ENCODE data around the gene LDB2.
"Not testable (repeated sequence)": the region's sequence is repeated elsewhere in the genome, so short reads cannot be mapped to it uniquely, and the experiment has no call there.

The LDB2 gene

DNA sequence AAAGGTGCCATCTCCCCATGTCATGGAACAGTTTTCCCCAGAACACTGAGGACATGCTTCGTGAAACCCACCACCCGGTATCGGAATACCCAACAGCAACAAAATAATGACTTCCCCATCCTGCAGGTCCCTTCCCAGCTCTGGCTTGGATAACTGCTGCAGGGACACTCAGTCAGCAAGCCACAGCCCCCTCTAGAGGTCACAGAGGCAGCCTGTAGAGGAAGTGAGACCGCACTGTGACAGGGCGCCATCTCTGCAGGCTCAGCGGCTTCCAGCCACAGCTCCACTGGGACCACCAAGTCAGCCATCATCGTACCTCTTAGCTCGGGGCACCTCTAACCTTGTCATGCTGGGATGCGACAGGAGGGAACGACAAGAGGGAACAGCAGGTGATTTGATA lies 315.9 kb downstream of the LDB2 start:
- no peak for DNase-seq

DNA sequence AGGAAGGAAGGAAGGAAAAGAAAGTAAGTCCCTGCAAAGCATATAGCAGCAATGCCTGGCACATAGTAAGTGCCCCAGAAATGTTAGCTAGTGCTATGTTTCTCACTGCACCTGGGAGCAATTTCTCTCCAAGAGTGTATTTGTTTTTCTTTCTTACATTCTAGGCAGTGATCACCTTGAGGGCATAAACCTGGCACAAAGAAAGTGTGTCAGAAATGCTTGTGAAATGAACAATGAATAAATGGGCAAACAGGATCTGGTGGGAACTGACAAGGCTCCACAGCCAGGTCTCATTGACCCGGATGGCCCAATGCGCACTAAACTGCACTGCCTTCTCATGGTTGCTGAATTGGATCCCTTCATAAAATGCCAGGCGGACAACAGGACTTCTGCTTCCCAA lies 316.4 kb downstream of the LDB2 start:
- DNase-seq: no peak

DNA sequence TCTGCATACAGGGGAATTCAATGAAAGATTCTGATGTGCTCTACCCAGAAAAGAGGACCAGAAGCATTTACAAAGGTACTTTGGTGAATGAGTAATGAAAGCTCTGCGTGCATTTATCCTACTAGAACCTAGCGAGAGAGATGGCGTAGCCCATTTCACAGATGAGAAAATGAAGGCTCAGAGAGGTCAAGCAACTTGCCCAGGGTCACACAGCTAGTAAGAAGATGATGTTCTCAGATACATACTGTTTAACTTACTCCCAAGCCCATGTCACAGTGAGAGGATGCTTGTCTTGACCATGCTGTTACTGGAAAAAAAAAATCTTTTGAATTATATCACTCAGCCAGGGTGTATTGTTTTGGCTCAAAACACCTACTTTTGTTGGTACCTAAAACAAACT lies 317.3 kb downstream of the LDB2 start:
- no peak for DNase-seq

DNA sequence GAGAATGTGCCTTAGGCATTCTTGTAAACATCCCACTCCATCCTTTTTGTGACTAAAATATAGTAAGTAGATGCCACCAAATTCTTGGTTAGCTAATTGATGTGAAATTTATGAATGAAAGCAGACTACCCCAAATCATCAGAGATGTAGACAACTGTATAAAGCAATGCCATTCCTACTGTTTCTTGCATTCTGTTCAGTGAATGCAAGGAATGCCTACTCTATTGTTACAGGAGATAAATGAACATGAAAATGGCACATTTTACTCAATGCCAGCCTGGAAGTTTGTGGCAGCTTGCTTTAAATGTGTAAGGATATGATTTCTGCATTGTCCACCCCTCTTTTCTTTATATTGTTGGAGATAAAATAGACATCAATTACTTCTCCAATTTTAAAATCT lies 317.9 kb downstream of the LDB2 start:
- no peak for DNase-seq

DNA sequence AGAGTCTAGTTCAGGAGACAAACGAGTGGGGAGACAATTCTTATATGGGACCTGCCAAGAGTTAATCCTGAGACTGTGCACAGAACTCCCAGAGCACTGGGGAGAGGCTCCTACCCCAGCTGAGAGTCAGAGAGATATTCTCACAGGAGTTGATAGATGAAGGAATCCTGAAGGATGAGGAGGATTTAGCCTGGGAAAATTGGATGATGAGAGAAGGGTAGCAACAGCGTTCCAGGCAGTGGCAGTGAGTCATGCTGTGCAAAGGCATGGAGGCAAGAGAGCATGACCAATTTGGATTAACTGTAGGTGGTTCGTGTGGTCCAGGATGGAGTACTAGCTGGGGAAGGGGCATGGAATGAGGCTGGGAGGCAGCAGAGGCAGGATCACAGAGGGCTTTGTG lies 318.6 kb downstream of the LDB2 start:
- no peak for DNase-seq

DNA sequence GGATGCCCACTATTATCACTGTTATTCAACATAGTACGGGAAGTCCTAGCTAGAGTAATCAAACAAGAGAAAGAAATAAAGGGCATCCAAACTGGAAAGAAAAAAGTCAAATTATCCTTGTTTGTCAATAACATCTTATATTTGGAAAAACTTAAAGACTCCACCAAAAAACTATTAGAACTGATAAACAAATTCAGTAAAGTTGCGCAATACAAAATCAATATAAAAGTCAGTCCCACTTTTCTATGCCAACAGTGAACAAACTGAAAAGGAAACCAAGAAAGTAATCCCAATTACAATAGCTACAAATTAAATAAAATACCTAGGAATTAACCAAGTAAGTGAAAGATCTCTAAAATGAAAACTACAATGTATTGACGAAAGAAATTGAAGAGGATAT lies 321.3 kb downstream of the LDB2 start:
- DNase-seq: no peak

DNA sequence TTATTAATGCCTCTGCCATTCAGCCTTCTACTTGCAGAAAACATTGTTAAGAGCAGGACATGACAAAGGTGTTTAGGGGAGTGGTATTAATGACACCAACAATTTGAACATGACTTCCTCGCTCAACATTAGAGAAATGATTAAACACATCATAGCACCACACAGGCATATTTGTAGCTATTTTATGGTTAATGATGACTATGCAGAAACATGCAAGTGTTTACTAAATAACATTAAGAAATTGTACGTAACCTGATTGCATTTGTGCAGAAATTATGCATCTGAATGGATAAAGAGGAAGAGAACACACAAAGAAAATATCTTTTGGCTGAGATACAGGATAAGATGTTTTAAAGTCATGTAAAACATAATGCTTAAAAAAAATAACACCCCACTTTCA lies 323.5 kb downstream of the LDB2 start:
- no peak for DNase-seq

DNA sequence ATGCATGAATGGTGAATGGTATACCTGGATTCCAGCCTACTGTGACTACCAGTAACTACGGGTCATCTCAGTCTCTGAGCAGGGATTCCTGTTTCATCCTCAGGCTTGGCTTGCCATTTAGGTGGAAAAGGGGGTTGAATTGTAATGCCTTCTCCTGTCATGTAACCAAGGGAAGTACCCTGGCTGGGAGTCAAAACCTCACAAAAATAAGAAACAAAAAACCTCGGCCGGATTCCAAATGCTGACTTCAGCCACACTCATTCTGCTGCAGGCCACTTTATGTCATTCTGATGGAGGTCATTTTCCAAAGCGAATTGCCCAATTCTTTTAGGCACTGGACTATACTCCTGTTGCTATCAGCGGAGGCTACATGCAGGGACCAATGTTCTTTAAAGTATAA lies 324.7 kb downstream of the LDB2 start:
- no peak for DNase-seq

DNA sequence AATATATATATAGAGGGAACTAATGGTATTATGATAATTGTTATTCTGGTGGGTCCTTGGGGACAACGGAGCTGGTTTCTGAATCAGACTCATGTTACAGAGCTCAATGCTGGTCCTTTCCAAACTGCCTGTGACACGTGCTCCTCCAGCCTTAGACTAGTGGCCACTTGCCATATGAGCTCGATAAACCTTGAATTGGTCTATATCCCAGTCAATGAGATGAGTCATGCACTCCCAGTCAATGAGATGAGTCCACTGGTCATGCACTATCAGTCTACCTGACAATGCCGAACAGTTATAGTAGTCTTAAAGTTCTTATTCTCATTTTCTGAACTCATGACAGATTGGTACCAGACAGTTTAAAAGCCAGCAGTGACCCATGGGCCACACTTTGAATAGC lies 325.2 kb downstream of the LDB2 start:
- no peak for DNase-seq

DNA sequence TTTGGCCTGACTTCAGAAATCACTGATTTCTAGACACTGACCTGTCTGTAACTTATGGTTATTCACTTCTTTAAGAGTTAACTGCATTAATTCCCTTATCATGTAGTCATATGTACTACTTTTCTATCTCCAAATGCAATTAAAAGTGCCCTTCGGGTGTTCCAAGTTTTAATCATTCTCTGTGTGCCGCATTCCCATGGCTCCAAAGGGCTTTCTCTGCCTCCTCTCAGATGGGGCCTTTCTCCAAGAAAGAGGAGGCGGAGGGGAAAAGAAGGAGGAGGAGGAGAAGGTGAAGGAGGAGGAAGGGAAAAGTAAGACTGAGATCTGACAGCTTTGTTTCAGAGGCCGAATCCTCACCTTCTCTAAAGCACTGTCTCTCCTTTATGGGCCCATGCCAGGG lies 325.8 kb downstream of the LDB2 start:
- no peak for DNase-seq

DNA sequence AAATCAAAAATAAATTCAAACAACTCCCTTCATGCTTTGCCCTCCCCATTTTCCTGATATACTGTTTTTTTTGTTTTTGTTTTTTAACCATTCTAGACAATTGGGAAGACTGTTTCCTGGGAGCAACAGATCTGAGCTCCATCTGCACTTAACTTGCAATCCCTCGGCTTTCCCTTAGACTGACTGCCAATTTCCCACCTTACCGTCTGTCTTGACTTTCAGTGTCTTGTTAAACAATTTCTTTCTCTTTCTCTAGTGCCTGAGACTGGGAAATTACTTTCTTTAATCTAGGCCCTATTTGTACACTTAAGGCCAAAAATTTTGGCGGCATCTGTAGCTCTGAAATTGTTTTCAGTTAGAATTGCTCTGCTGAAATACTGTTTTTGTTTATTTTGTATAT lies 326.3 kb downstream of the LDB2 start:
- no peak for DNase-seq

DNA sequence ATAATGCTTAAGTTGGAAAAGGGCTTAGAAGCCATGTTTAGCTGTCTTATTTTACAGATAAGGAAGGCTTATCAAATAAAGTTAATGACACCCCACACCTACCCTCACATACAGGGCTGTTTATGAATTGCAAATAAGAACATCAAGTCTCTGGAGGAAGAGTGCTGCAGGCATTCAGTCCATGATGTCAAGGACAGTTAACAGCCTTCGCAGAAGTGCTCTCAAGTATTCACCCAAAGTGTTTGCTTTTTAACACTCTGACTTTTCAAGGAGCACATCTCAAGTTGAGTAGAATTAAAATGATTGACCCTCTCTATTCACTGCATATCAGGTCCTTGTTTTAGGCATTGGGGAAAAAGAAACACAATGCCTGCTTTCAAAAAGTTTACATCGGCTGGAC lies 328.7 kb downstream of the LDB2 start:
- no peak for DNase-seq

DNA sequence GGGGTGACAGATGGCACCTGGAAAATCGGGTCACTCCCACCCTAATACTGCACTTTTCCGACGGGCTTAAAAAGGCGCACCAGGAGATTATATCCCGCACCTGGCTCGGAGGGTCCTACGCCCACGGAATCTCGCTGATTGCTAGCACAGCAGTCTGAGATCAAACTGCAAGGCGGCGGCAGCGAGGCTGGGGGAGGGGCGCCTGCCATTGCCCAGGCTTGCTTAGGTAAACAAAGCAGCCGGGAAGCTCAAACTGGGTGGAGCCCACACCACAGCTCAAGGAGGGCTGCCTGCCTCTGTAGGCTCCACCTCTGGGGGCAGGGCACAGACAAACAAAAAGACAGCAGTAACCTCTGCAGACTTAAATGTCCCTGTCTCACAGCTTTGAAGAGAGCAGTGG lies 341.1 kb downstream of the LDB2 start:
- DNase-seq: not testable (repeated sequence)

DNA sequence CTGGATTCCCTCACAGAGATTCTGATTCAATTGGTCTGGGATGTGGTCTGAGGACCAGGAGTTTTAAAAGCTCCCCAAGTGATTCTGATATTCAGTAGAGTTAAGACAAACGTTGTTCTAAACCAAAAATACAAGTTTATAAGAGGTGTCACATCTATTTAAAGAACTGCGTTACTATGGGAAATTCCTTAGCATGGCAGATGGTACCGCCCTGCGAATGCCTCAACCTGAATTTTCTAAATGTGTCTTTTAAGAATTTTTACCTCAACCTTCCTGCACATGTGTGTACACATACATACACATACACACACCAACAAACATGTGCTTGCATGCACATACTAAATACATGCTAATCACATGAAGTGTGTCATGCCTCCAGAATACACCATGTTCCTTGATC lies 343.3 kb downstream of the LDB2 start:
- DNase-seq: no peak

DNA sequence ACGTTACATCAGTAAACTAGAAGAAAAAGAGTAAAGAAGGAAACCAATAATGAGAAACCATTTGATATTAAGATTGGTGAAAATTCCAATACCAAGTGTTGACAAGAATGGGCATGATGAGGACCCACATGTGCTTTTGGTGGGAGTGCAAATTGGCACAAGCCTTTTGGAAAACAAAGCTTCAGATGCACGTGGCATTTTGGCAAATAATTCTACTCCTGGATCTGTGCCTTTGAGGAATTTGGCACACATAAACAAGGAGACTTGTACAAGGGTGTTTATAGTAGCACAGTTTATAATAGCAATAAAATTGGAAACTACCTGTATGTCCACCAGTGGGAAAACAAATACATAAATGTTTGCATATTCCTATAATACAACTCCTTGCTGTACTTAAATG lies 347.9 kb downstream of the LDB2 start:
- no peak for DNase-seq

DNA sequence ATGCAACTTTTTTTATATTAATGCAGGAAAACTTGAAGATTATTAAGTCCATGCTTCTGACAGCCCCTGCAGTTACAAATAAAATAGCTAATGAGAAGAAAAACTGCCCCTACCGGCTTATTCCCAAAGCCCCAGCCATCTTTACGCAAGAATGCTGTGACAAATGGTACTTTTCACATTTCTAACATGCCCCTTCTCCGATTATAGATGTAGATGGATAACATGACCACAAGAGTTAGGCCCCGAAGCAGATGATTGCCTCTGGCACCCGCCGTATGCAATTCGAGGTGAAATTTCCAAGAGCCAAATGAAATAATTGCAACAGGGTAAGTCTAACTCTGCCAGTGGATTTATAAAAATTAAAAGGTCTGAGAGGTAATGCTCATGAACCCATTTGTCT lies 352.8 kb downstream of the LDB2 start:
- no peak for DNase-seq

DNA sequence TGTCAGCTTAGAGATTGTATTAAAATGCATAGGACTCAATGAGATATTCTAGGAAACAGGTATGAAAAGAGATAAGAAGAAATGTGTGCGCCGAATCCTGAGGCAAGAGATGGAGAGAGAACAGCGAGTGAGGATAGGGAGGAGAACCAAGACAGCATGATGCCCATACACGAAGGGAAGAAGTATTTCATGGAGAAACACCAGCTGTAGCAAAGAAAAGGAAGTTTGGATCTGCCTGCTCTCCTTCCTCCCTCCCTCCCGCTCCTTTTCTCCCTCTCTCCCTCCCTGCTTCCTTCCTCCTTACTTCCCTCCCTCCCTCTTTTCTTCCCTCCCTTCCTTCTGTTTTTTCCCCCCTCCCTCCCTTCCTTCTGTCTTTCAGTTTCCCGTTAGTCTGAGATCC lies 353.6 kb downstream of the LDB2 start:
- no peak for DNase-seq

DNA sequence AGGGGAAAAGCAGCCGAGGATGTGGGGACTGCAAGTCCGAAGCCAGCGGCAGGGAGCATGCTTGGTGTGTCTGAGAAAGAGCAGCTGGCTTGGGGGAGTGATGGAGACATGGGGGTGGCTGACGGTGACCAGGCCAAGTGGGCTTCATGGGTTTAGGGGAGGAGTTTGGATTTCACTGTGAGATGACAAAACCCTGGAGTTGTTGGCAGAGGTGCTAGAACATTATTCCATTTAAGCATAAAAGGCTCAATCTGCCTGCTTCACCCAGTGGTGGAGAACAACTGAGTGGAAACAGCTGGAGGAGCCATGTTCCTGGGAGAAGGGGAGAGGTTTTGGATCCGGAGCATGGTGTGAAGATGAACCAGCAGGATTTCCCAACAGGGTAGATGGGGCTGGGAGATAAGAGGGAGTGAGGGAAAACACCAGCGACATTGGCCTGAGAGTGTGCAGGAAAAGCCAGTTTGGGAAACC lies 354.2 kb downstream of the LDB2 start:
- DNase-seq: no peak

DNA sequence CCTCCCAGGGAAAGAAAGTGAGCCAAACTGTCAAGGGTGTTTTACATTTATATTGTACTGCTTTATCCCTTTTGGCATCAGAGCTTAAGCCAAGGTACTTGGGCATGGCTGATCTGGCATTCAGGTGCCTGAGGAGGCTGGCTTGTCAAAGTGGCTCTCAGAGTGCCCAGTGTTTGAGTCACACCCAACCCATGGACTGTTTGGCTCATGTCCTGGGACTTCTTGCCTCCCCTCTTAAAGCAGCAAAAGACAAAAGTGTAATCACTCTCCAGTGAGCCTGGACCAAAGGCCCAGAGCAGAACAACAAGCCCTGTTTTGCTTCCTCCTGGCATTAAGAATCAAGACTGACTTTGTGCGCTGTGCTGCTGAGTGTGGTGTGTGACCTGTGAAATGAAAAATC lies 360.5 kb downstream of the LDB2 start:
- DNase-seq: no peak

DNA sequence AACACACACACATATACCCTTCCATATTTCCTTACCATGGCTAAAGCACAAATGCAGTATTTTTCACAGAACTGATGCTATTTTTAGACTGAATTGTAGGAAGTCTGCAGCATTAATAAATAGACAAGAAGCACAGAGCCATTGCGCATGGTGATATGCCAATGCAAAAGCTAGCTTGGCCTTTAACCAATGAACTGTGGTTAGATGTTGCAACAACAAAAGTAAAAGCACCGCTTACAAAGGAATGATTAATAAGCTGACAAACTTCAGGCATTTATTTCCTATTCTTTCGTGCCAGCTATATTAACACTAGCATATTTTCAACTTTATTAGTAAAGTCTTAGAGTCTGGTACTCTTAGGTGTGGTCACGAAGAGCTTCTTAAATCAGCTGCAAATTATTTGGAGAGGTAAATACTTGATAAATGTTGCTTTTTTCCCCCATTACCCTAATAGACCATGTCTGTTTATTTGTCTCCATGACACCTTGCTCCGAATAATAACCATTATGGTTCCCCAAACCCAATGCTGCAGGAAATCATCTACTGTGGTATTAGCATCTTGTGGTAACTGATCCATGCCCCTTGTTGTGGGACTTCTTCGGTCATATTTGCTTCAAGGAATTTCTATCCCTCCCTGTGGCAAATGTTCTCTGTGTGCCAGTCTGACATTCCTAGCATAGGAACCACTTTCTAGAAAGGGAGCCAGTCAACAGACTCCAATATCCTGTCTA lies 366.0 kb downstream of the LDB2 start:
- no peak for DNase-seq

DNA sequence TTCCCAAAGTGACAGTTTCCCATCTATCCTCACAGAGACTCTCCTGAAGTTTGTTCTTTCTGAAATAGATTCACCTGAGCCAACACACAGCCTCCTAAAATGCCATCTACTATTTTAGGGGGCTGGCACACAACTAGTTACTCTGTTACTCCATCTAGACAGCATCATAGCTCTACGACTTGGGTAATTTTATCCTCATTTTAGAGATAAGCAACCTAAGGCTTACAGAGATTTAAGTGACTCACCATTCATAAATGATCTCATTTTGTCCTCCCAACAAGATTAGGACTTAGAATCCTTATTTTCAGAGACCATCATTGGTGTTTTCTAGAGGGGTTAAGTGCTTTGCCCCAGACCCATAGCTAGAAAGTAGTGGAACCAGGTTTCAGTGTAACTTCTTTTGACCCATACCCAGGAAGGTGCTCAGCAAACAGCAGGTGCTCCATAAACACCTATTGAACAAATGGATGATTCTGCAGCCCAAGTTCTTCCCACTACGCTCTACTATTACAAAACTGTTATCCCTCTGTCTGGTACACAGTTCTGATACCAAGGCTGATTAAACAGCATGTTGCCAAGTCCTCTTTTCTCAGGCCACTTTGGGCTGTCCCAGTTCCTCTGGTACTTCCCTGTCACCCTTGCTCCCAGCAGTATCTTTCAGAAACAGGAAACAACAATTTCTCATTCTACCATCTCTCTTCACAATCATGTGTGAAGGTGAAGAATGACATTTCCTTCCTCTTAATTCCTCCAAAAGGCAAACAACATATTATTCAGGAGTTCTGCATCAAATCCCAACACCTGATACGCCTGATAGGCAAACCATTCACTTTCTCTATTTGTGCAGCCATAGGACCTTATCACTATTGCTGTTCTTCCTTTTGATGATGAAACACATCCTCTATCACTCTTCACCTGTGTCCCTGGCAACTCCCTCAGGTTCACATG lies 367.5 kb downstream of the LDB2 start:
- DNase-seq: no peak

DNA sequence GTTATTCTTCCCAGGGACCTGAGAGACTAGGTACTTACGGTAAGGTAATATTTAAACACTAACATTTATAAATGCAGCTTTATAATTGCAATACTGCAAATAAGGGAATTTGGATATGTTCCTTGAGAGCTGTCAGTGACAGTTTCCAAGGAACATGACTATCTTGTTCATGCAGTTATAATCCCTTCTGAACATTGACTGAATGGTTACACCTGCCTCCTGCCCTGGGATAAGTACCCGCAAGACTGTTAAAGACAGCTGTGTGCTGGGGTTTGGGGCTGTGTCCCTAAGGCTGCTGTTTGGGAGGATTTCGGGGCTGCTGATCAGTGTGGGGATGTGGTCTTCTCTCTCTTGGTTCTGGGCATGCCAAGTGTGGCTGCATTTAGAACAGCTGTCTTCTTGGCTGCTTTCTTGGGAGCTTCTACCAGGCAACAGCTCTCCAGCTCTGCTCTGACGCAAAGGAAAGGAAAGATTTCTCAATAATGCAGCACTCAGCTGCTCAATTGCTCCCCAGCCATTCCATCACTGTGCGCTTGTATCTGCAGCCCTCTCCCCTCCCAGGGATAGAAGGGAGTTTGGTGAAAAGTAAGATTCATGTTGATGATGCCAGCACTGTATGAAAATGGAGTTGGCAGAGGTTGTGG lies 373.4 kb downstream of the LDB2 start:
- DNase-seq: no peak

DNA sequence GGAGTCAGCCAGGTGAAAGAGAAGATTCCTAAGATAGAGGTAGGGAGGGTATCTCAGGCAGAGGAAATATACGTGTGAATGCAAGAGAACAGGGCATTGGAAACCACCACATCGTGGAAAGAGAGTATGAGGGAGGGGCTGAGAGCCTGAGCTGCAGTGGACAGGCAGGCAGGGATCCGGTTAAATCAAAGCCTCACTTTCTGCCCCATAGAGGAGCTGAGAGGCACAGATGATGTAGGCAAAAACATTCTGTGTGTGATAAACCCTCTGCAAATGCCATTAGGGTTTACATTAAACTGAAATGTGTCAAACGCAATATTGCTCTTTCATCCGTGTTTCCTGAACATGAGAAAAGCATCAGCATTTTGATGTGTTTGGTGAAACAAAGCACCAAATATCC lies 374.0 kb downstream of the LDB2 start:
- DNase-seq: no peak

DNA sequence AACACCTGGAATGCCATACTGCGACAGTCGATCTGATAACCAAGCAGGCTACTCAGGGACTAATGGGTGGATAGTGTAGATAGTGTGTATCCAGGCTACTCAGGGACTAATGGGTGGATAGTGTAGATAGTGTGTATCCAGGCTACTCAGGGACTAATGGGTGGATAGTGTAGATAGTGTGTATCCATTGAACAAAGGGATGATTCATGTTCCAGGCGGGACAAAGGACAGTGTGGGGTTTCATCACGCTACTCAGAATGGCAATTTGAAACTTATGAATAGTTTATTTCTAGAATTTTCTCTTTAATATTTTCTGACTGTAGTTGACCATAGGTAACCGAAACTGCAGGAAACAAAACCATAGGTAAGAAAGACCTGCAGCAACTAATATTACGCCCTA lies 374.9 kb downstream of the LDB2 start:
- not testable (repeated sequence) for DNase-seq
